Ishikawa (cell line): ENCODE results near the gene EDIL3.

Experiments
- EGR1 ChIP-seq: IDR thresholded peaks from 2 replicates; pipeline ENCODE4 v1.6.1; 2012
- NFIC ChIP-seq: IDR thresholded peaks from 2 replicates; pipeline ENCODE4 v1.6.1; 2012
- TEAD4 ChIP-seq: IDR thresholded peaks from 2 replicates; pipeline ENCODE4 v1.6.1; 2012
- YY1 ChIP-seq: IDR thresholded peaks from 2 replicates; pipeline ENCODE4 v1.6.1; 2012; ENCODE audit warnings: low read depth
- TF ChIP-seq, protein P1 (sequence below): IDR thresholded peaks from 2 replicates; pipeline ENCODE4 v1.6.1; 2012; ENCODE audit warnings: low read depth, mild to moderate bottlenecking
- TF ChIP-seq, protein P2 (sequence below): IDR thresholded peaks from 2 replicates; pipeline ENCODE4 v1.6.1; 2012

DNA sequence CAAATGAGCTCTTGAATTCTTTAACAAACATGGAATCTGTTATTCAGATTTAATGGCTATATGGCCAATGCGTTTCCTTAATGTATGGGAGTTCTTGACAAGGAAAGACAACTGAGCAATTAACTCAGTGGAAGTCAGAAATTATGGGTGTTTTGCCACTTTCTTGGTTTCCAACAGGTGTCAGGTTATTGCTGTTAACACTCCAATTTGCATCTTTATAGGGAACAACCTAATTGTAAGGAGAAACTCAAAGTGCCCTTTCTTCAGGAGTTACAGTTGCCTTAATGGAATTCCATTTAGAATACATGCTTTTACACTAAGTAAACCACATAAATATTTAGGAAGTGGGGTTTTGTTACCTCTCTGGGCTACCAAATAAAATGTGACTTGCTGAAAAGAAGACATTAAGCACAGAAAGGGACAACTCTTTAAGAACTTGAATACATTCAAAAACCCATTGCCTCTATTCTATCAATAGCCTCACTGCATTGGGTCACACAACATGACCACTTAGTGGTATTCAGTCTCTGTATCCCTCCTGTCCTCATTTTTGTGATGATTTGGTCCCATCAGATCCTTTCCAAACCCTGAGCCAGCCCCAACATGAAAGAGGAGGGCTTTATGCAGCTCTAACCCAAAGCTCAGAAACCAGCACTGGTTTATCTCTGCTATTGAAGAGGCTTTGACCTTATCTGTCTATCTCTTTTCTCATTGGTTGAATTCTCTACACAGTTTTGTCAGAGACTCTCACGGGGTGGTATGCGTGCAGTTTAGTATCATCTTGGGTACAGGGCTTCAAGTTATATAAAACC, 118.7 kb downstream of the EDIL3 start:
- TF ChIP-seq, protein P1, sequence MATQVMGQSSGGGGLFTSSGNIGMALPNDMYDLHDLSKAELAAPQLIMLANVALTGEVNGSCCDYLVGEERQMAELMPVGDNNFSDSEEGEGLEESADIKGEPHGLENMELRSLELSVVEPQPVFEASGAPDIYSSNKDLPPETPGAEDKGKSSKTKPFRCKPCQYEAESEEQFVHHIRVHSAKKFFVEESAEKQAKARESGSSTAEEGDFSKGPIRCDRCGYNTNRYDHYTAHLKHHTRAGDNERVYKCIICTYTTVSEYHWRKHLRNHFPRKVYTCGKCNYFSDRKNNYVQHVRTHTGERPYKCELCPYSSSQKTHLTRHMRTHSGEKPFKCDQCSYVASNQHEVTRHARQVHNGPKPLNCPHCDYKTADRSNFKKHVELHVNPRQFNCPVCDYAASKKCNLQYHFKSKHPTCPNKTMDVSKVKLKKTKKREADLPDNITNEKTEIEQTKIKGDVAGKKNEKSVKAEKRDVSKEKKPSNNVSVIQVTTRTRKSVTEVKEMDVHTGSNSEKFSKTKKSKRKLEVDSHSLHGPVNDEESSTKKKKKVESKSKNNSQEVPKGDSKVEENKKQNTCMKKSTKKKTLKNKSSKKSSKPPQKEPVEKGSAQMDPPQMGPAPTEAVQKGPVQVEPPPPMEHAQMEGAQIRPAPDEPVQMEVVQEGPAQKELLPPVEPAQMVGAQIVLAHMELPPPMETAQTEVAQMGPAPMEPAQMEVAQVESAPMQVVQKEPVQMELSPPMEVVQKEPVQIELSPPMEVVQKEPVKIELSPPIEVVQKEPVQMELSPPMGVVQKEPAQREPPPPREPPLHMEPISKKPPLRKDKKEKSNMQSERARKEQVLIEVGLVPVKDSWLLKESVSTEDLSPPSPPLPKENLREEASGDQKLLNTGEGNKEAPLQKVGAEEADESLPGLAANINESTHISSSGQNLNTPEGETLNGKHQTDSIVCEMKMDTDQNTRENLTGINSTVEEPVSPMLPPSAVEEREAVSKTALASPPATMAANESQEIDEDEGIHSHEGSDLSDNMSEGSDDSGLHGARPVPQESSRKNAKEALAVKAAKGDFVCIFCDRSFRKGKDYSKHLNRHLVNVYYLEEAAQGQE = no peak
- TF ChIP-seq YY1 (no peak), TEAD4 (no peak), NFIC (no peak), EGR1 (no peak)
- TF ChIP-seq, protein P2, sequence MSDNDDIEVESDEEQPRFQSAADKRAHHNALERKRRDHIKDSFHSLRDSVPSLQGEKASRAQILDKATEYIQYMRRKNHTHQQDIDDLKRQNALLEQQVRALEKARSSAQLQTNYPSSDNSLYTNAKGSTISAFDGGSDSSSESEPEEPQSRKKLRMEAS = no peak
